Measurements from ENCODE around the gene PACSIN1.

The PACSIN1 gene

DNA sequence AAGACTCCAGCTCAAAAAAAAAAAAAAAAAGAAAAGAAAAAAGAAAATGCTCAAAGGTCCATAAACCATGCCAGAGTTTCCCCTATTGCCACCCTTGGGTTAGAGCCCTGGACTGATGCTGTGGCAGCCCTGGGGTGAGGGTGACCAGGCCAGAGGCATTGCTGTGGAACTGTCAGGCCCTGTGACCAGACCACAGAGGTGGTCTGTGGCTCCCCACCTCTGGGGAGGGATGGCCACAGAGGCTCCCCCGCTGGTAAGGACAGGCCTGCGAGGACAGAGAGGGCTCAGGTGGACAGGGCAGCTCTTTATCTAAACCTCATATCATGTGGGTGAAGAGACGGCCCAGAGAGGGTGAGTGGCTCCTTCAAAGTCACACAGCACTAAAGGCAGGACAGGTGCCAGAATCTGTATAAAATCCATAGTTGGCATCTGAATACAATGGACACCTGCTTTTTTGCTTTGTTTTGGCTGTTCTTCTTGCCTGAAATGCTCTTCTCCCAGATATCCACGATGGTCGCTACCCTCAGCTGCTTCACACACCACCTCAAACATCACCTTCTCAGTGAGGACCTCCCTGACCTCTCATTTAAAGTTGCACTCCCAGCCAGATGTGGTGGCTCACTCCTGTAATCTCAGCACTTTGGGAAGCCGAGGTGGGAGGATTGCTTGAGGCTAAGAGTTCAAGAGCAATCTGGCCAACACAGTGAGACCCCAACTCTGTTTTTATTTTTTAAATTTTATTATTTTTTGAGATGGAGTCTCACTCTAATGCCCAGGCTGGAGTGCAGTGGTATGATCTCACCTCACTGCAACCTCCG lies 112.8 kb downstream of the PACSIN1 start:
- H3K4me3 ChIP-seq: no peak overlapping the region
- H3K27ac ChIP-seq: no peak overlapping the region
- H4K20me1 ChIP-seq: peaks cover 0 to 52% (median 6%) of the 10 kb centered on the region in 11 experiments; a peak in 12 of 22 replicates
- H3K27me3 ChIP-seq: no peaks in the 10 kb centered on the region
- TF ChIP-seq Cebpa-rat (IDR thresholded peaks at IDR 0.05): no peak
- H3K4me2 ChIP-seq: no peak overlapping the region
- peaks cover 0 to 22% (median 5%) of the 10 kb centered on the region in 11 experiments; a peak in 8 of 22 replicates for H3K36me3 ChIP-seq
- no peak overlapping the region for H3K9ac ChIP-seq
- H3K4me1 ChIP-seq: peaks cover 0 to 32% (median 18%) of the 10 kb centered on the region in 10 experiments; a peak in 15 of 20 replicates
- no peaks in the 10 kb centered on the region for H3K9me3 ChIP-seq (replicated peaks in 1 of 11)

DNA sequence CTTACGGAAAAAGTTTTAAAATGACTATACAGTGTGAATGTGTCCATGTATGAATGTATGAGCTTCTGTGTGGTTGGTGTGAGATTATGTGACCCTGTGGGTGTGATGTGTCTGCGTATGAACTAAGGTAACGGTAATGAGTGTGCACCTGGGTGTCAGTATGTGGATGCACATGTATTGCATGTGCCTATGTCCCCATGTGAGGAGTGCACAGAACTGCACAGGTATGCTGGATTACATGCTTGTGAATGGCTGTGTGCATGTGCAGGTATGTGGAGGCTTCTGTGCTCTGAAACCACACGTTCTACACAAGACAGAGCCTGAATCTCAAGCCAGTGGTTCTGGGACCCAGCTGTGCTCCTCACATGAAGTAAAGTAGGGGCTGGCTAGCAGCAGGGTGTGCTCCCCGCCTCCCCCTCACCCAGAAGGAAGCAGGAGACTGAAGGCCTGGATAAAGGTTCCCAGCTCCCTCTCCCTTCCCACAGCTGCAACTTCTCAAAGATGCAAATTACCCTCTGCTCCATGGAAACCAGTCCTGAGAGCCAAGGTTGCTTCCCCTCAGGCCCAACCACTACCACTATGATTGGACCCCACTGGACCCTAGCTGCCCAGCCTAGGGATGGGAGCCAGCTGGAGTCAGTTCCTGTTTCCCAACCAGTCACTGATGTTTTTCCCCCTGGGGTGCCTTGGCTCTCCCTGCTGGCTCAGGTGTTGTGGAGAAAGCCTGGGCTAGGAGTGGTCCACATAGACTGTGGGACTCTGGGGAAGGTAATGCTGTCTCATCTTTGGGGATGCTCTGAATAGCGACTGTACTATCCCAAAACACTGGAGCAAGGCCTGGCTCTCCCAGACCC lies 115.1 kb downstream of the PACSIN1 start:
- H3K36me3 ChIP-seq: peaks cover 0 to 44% (median 12%) of the 10 kb centered on the region in 11 experiments; a peak in 10 of 22 replicates
- no peak for TF ChIP-seq Cebpa-rat (IDR thresholded peaks at IDR 0.05)
- H3K4me2 ChIP-seq: no peak overlapping the region
- H3K27me3 ChIP-seq: no peaks in the 10 kb centered on the region
- no peaks in the 10 kb centered on the region for H3K9me3 ChIP-seq (replicated peaks in 1 of 11)
- peaks cover 0 to 50% (median 17%) of the 10 kb centered on the region in 11 experiments; a peak in 14 of 22 replicates for H4K20me1 ChIP-seq
- H3K4me3 ChIP-seq: no peak overlapping the region
- no peak overlapping the region for H3K9ac ChIP-seq
- no peak overlapping the region for H3K27ac ChIP-seq
- H3K4me1 ChIP-seq: peaks cover 0 to 32% (median 18%) of the 10 kb centered on the region in 10 experiments; a peak in 15 of 20 replicates

DNA sequence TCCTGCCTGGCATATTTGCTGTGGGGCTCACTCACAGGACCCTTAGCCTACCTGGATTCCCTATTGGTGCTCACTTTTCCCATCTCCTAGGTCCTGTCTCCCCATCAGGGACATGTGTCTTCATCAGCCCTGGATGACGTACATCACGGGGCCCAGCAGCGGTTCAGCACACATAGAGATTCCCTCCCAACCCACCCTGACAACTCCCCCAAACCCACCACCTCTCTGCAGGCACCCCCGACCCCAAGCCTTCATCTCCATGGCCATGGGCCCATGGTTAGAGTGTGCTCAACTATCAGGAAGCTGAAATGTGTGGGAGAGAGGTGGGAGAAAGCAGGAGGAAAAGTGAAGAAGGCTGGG lies 115.7 kb downstream of the PACSIN1 start:
- Histone ChIP-seq H3K4me1 (peaks cover 0 to 29% (median 15%) of the 10 kb centered on the region in 10 experiments; a peak in 15 of 20 replicates), H3K4me3 (no peak overlapping the region), H4K20me1 (peaks cover 0 to 57% (median 22%) of the 10 kb centered on the region in 11 experiments; a peak in 17 of 22 replicates), H3K9ac (no peak overlapping the region), H3K27ac (no peak overlapping the region), H3K27me3 (no peaks in the 10 kb centered on the region), H3K4me2 (no peak overlapping the region), H3K9me3 (replicated peaks in 1 of 11) (no peaks in the 10 kb centered on the region), H3K36me3 (peaks cover 0 to 50% (median 15%) of the 10 kb centered on the region in 11 experiments; a peak in 15 of 22 replicates)
- no peak for TF ChIP-seq Cebpa-rat (IDR thresholded peaks at IDR 0.05)

DNA sequence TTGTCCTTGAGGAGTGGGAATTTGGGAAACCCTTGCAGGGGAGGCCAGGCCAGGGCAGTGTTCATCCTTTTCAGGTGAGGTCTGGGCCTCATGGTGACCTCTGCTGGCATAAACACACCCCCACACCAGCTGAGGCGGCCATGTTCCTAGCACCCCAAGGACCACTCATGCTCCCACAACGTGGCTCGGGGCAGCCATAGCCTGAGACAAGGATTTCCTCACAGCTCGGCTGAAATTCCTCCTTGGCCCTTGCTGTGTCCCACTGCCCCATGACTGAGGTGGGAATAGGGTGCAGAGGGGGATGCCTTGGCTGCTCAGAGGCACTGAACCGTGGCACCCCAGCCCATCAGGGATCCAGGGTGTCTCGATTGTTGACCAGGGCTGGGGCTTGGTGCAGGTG lies 117.6 kb downstream of the PACSIN1 start:
- Histone ChIP-seq H3K27ac (no peak overlapping the region), H3K9me3 (replicated peaks in 1 of 11) (no peaks in the 10 kb centered on the region)

DNA sequence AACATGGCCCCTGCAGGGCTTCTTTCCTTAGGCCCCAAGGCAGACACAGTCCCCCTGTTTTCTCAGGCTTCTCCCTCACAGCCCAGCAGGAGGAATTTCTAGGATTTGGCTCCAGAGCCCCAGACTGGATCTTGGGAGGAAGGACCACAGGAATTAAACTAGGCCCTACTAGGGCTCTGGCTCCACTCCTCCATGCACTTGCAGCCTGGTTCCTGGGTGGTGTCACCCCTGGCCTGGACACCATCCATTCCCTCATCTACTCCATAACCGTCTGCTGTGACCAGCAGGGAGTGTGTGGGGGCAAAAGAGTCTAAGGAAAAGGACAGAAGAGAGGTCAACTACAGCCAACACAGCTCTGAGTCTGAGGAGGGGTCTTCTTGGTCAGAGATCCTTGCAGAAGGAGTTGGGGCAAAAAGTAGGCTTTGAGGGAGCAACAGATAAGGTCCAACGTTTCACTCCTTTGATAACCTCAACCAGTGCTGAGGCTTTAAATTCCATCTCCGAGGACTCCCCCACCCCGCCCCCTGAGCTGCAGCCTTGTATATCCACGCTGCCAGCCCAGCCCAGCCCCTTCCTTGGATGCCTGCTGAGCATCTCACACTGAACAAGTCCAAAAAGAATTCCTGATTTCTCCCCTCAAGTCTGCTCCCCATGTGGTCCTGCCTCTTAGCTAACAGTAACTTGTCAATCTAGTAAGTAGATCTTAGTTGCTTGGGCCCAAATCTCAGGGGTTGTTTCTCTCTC lies 118.2 kb downstream of the PACSIN1 start:
- Histone ChIP-seq H3K36me3 (peaks cover 23 to 75% (median 39%) of the 10 kb centered on the region in 11 experiments), H3K9me3 (replicated peaks in 1 of 11) (no peaks in the 10 kb centered on the region)
- no peak for TF ChIP-seq Cebpa-rat (IDR thresholded peaks at IDR 0.05)

More for the DNA sequence above, 117.6 kb downstream of the PACSIN1 start:
- peaks cover 0 to 71% (median 40%) of the 10 kb centered on the region in 11 experiments; a peak in 18 of 22 replicates for H4K20me1 ChIP-seq
- peaks cover 0 to 13% (median 0%) of the 10 kb centered on the region in 10 experiments; a peak in 5 of 20 replicates for H3K4me1 ChIP-seq
- H3K4me3 ChIP-seq: no peak overlapping the region
- no peaks in the 10 kb centered on the region for H3K27me3 ChIP-seq
- no peak overlapping the region for H3K4me2 ChIP-seq
- H3K9ac ChIP-seq: no peak overlapping the region
- H3K36me3 ChIP-seq: peaks cover 17 to 69% (median 34%) of the 10 kb centered on the region in 11 experiments
- TF ChIP-seq Cebpa-rat (IDR thresholded peaks at IDR 0.05): no peak

DNA sequence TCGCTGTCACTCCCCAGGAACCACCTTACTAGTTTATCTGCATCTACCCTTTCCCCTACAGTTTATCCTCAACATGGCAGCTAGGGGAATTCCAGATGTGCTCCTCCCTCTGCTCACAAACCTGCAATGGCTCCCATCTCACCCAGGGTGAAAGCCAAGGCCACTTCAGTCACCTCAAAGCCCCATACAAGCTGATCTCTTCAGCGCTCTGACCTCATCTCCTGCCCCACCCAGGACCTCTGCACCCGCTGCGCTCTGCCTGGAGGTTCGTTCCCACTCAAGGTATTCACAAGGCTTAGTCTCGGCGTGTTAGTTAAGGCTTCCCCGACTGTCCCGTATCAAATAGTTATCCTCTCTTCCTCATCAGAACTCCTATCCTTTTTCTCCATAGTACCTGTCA lies 118.8 kb downstream of the PACSIN1 start:
- no peak overlapping the region for H3K4me2 ChIP-seq
- no peak overlapping the region for H3K4me3 ChIP-seq
- peaks cover 0 to 13% (median 3%) of the 10 kb centered on the region in 10 experiments; a peak in 6 of 20 replicates for H3K4me1 ChIP-seq
- H4K20me1 ChIP-seq: peaks cover 5 to 83% (median 52%) of the 10 kb centered on the region in 11 experiments; a peak in 20 of 22 replicates
- H3K9ac ChIP-seq: no peak overlapping the region
- no peak for TF ChIP-seq Cebpa-rat (IDR thresholded peaks at IDR 0.05)
- no peaks in the 10 kb centered on the region for H3K27me3 ChIP-seq
- peaks cover 30 to 81% (median 46%) of the 10 kb centered on the region in 11 experiments for H3K36me3 ChIP-seq
- no peak overlapping the region for H3K27ac ChIP-seq
- no peaks in the 10 kb centered on the region for H3K9me3 ChIP-seq (replicated peaks in 1 of 11)

More for the DNA sequence above, 118.2 kb downstream of the PACSIN1 start:
- Histone ChIP-seq H3K27ac (no peak overlapping the region), H3K27me3 (no peaks in the 10 kb centered on the region), H3K9ac (no peak overlapping the region), H4K20me1 (peaks cover 2 to 76% (median 45%) of the 10 kb centered on the region in 11 experiments; a peak in 20 of 22 replicates), H3K4me3 (no peak overlapping the region), H3K4me1 (peaks cover 0 to 13% (median 3%) of the 10 kb centered on the region in 10 experiments; a peak in 6 of 20 replicates), H3K4me2 (no peak overlapping the region)

Data from BLaER1 treated with 17β-estradiol and CSF1 and Interleukin-3, amounts not matched to agents 10 nM and 100 nM (cell line).